Hepatocyte (in vitro differentiated cells): ENCODE measurements around the gene ZNF385B. TPM values are rescaled to one million over a fixed set of nuclear protein-coding genes. Genes with fewer than 3 reads are reported as not detected.
A peak's percentile ranks its signal among the peaks of the same experiment; 100 is the strongest.

Experiments used
- DNase-seq: peaks from one replicate; pipeline ENCODE4 v3.0.0-alpha.2; 2016; ENCODE audit warnings: low spot score
- H2AFZ ChIP-seq: fragments of 200-600 bp; sonication (generic); 2 replicates; pipeline ENCODE4 v1.6.0; 2016; ENCODE audit warnings: antibody characterized with exemption, mild to moderate bottlenecking
- H3K27ac ChIP-seq: fragments of 200-600 bp; sonication (generic); 2 replicates; pipeline ENCODE4 v1.5.1; 2016; ENCODE audit warnings: mild to moderate bottlenecking
- H3K27me3 ChIP-seq: fragments of 200-600 bp; sonication (generic); 2 replicates; pipeline ENCODE4 v1.6.1; 2016
- H3K36me3 ChIP-seq: fragments of 200-600 bp; sonication (generic); replicated peaks from 2 replicates; pipeline ENCODE4 v1.5.1; 2016; ENCODE audit warnings: low read depth; ENCODE audit not compliant: insufficient read depth
- H3K4me1 ChIP-seq: fragments of 200-600 bp; sonication (generic); 2 replicates; pipeline ENCODE4 v1.5.1; 2016; ENCODE audit warnings: mild to moderate bottlenecking, moderate library complexity; ENCODE audit not compliant: insufficient read depth
- H3K4me2 ChIP-seq: fragments of 200-600 bp; sonication (generic); 2 replicates; pipeline ENCODE4 v1.6.0; 2016
- H3K4me3 ChIP-seq: fragments of 200-600 bp; sonication (generic); 2 replicates; pipeline ENCODE4 v1.5.1; 2016; ENCODE audit warnings: mild to moderate bottlenecking
- H3K79me2 ChIP-seq: fragments of 200-600 bp; sonication (generic); 2 replicates; pipeline ENCODE4 v1.6.0; 2017; ENCODE audit warnings: mild to moderate bottlenecking
- H3K9me2 ChIP-seq: fragments of 200-600 bp; sonication (generic); replicated peaks from 2 replicates; pipeline ENCODE4 v1.6.0; 2017; ENCODE audit warnings: mild to moderate bottlenecking; ENCODE audit not compliant: insufficient read depth
- H3K9me3 ChIP-seq: fragments of 200-600 bp; sonication (generic); 2 replicates; pipeline ENCODE4 v1.5.1; 2016; ENCODE audit warnings: low read depth, mild to moderate bottlenecking
- H4K20me1 ChIP-seq: fragments of 200-600 bp; sonication (generic); 2 replicates; pipeline ENCODE4 v1.6.0; 2016; ENCODE audit warnings: mild to moderate bottlenecking; ENCODE audit not compliant: insufficient read depth, poor library complexity, severe bottlenecking
- EZH2 ChIP-seq: fragments of 200-600 bp; sonication (generic); IDR thresholded peaks from 2 replicates; pipeline ENCODE4 v1.6.1; 2016; ENCODE audit warnings: antibody characterized with exemption, mild to moderate bottlenecking, borderline replicate concordance
- EZH2phosphoT487 ChIP-seq: fragments of 200-600 bp; sonication (generic); IDR thresholded peaks from one replicate; pipeline ENCODE4 v1.6.1; 2018; ENCODE audit warnings: antibody characterized with exemption, mild to moderate bottlenecking, low read depth, moderate library complexity; ENCODE audit not compliant: unreplicated experiment, severe bottlenecking
- WGBS: methylation state at CpG from one replicate; pipeline ENCODE4 v1.1.6; 2016; ENCODE audit warnings: low lambda C conversion rate; ENCODE audit errors: missing lambda C conversion rate; 5-methylcytosine and 5-hydroxymethylcytosine counted together
- polyA plus RNA-seq: library from polyadenylated mRNA; unstranded; fragments of >200 nt; fragmentation: Nextera tagmentation; extraction: Ambion mirVana; gene quantifications from 2 replicates; pipeline ENCODE4 v1.2.1, GENCODE V29; 2016
- total RNA-seq: library from RNA; depleted of rRNA; stranded (reverse); fragments of >200 nt; gene quantifications from 2 replicates; pipeline ENCODE4 v1.2.3, GENCODE V29; 2014
- TF ChIP-seq, protein P1 (sequence below): fragments of 200-600 bp; sonication (generic); IDR thresholded peaks from 2 replicates; pipeline ENCODE4 v1.5.1; 2016; ENCODE audit warnings: antibody characterized with exemption, mild to moderate bottlenecking; ENCODE audit not compliant: poor library complexity

ZNF385B gene
- total and polyA plus RNA-seq, 2 experiments from 2014 or later, result 1.8 to 2.4 TPM

DNA sequence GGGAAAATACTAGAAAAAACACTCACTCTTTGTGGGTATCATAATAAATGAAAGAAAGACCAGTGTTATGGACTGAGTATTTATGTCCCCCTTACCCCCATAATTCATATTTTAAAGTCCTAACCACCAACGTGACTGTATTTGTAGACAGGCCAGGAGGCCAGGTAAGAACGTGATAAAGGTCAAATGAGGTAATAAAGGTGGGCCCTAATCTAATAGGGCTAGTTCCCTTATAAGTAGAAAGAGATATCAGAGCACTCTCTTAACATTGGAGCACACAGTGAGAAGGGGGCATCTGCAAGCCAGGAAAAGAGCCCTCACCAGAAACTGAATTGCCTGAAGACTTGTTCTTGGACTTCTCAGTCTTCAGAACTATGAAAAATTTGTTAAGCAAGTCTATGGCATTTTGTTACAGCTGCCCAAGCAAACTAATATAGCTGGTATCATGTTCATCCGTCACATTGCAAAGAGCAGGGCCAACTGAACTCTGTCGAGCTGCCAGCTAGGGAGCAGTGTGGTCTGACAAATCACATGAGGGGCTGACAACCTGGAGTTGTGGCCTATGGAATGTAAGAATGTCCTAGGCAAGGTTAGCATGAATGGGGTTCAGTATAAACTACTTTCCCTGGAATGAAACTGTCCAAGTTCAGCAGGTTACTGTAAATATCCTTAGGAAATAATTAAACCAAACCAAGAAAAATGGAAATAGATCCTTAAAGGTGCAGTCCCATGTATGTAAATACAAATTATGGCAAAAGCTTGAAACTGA lies 280.9 kb downstream of the ZNF385B start:
- DNase-seq, result peak; percentile 41
- Histone ChIP-seq H4K20me1 (no peaks in the 10 kb centered on the region), H3K9me2 (no peaks in the 10 kb centered on the region), H3K27me3 (no peaks in the 10 kb centered on the region), H3K4me3 (no peak overlapping the region), H3K79me2 (no peaks in the 10 kb centered on the region), H2AFZ (no peak overlapping the region), H3K4me1 (peaks cover 26% of the 10 kb centered on the region), H3K27ac (peak overlapping the region; percentile 8), H3K4me2 (no peak overlapping the region), H3K36me3 (no peaks in the 10 kb centered on the region), H3K9me3 (no peaks in the 10 kb centered on the region)
- no peak for TF ChIP-seq EZH2
- no peak for TF ChIP-seq EZH2phosphoT487
- TF ChIP-seq, protein P1, sequence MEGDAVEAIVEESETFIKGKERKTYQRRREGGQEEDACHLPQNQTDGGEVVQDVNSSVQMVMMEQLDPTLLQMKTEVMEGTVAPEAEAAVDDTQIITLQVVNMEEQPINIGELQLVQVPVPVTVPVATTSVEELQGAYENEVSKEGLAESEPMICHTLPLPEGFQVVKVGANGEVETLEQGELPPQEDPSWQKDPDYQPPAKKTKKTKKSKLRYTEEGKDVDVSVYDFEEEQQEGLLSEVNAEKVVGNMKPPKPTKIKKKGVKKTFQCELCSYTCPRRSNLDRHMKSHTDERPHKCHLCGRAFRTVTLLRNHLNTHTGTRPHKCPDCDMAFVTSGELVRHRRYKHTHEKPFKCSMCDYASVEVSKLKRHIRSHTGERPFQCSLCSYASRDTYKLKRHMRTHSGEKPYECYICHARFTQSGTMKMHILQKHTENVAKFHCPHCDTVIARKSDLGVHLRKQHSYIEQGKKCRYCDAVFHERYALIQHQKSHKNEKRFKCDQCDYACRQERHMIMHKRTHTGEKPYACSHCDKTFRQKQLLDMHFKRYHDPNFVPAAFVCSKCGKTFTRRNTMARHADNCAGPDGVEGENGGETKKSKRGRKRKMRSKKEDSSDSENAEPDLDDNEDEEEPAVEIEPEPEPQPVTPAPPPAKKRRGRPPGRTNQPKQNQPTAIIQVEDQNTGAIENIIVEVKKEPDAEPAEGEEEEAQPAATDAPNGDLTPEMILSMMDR, result peak; percentile 15
- WGBS, result 58% methylated on average over 4 of the region's 4 CpGs

DNA sequence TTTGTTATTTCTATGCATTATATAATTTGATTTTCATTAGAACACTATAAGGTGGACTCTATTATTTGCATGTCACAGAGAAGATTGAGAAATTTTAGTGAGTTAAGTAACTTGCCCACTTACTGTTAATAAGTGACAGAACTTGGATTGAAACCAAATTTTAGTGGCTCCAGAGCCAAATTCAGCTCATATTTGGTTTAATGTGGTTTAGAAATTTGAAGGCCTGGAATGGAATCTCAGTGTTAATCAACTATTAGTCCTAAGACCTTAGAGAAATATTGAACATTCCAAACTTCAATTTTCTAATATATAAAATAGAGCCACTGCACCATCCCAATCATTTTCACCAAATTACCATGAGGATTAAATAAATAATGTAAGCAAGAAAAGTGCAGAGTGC lies 281.6 kb downstream of the ZNF385B start:
- Histone ChIP-seq H3K9me2 (no peaks in the 10 kb centered on the region), H2AFZ (no peak overlapping the region), H3K79me2 (no peaks in the 10 kb centered on the region), H3K4me1 (peaks cover 26% of the 10 kb centered on the region), H3K4me2 (no peak overlapping the region), H3K4me3 (no peak overlapping the region), H4K20me1 (no peaks in the 10 kb centered on the region), H3K27me3 (no peaks in the 10 kb centered on the region), H3K27ac (no peak overlapping the region), H3K36me3 (no peaks in the 10 kb centered on the region), H3K9me3 (no peaks in the 10 kb centered on the region)
- TF ChIP-seq EZH2phosphoT487 (no peak), EZH2 (no peak)
- TF ChIP-seq, protein P1, result no peak
- DNase-seq, result no peak

DNA sequence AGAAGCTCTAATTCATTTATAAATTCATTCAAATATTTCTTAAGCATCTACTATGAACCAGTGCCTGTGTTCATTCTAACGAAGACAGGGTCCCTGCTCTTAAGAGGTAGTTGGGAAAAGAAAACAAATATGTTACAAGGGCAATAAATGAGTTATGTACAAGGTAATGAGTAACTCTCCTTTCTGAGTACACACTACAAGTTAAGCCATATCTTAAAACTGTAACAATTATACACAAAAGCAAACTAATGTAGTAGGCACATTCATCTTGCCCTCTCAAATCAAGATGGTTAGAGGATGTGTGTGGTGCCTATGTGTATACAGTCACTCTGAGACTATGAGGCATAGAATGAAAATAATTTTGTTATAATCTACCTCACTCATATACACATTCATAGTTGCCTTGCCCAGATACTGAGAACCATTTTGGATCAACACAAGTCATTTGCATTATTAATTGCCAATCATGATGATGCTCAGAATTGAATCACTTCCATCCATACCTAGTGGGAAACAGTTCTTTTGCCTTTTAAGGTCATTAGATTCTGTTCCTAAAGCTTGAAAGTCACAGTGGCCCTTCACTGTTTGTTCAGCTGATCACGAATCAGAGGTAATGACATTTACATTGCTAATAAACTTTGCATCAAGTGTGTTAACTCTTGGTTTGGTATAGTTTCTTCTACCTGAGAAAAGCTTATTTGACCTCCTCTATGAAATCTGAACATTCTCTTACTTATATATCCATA lies 283.1 kb downstream of the ZNF385B start:
- Histone ChIP-seq H3K36me3 (no peaks in the 10 kb centered on the region), H3K9me3 (no peaks in the 10 kb centered on the region), H3K79me2 (no peaks in the 10 kb centered on the region), H3K9me2 (no peaks in the 10 kb centered on the region), H3K27me3 (no peaks in the 10 kb centered on the region), H3K4me3 (no peak overlapping the region), H4K20me1 (no peaks in the 10 kb centered on the region), H3K4me2 (no peak overlapping the region), H3K27ac (peak overlapping the region; percentile 14), H2AFZ (no peak overlapping the region), H3K4me1 (peaks cover 37% of the 10 kb centered on the region)
- WGBS, result 52% methylated on average over 2 of the region's 2 CpGs
- DNase-seq, result no peak
- TF ChIP-seq, protein P1, result no peak
- TF ChIP-seq EZH2phosphoT487 (no peak), EZH2 (no peak)
